ENCODE results near the gene TNFAIP1. TPM values are rescaled to one million over a fixed set of nuclear protein-coding genes. Genes with fewer than 3 reads are reported as not detected.
A peak's percentile ranks its signal among the peaks of the same experiment; 100 is the strongest.

TNFAIP1 gene
- total RNA-seq, 8 experiments from 2014 or later: 20.8 to 69.2 (median 24.8) TPM

- in situ Hi-C loops (cut with MboI; ENCODE audit: low pct_unique_long_range_greater_than_20kb in 2 of 9, low sequenced_read_pairs in 9 of 9, unreplicated experiment in 9 of 9): no loop called here
- no peak for ATAC-seq (replicated peaks in 6 of 8)
- H3K4me1 ChIP-seq (replicated peaks in 1 of 2): peaks cover 11 to 21% of the 10 kb centered on the region in 2 donors
- peak overlapping the region; percentile 66 to 78 for H3K27ac ChIP-seq
- H3K4me3 ChIP-seq: peak overlapping the region; percentile 52 to 73 (median 55)
- WGBS, 10 experiments: 51 to 90% (median 81%) methylated on average over 3 to 11 of the region's 21 CpGs; no CpG with 5 or more reads in 1 of the 10 experiments
Measured at GRCh38 chr17:28317099-28317965, 18.2 kb upstream of the TNFAIP1 start.

GRCh38 chr17:28317966-28318758, 17.4 kb upstream of the TNFAIP1 start:
- peak overlapping the region; percentile 52 to 73 (median 55) for H3K4me3 ChIP-seq
- H3K4me1 ChIP-seq (replicated peaks in 1 of 2): peaks cover 11 to 21% of the 10 kb centered on the region in 2 donors
- in situ Hi-C loops (cut with MboI; ENCODE audit: low pct_unique_long_range_greater_than_20kb in 2 of 9, low sequenced_read_pairs in 9 of 9, unreplicated experiment in 9 of 9): no loop called here
- ATAC-seq (replicated peaks in 6 of 8): peak; percentile 4 to 34 (median 19)
- 0 to 60% (median 7%) methylated on average over 1 to 20 of the region's 40 CpGs; no CpG with 5 or more reads in 3 of the 10 experiments for WGBS, 10 experiments
- peak overlapping the region; percentile 66 to 78 for H3K27ac ChIP-seq

GRCh38 chr17:28318759-28319597, 16.6 kb upstream of the TNFAIP1 start, which contains the start of gene TMEM97:
TMEM97 (plus strand) TSS chr17:28319200; CDS start chr17:28319240, 40 bp downstream.
- in situ Hi-C loops (cut with MboI; ENCODE audit: low pct_unique_long_range_greater_than_20kb in 2 of 9, low sequenced_read_pairs in 9 of 9, unreplicated experiment in 9 of 9): no loop called here
- H3K4me3 ChIP-seq: peak within 1 kb of the TSS; percentile 52 to 73 (median 55)
- WGBS, 10 experiments: 0% methylated on average over 4 to 20 of the region's 72 CpGs; no CpG with 5 or more reads in 4 of the 10 experiments
- H3K4me1 ChIP-seq (replicated peaks in 1 of 2): peaks cover 11 to 21% of the 10 kb centered on the region in 2 donors
- peak within 1 kb of the TSS; percentile 66 to 78 for H3K27ac ChIP-seq
- peak; percentile 94 to 98 (median 96) for ATAC-seq (replicated peaks in 6 of 8)

DNA sequence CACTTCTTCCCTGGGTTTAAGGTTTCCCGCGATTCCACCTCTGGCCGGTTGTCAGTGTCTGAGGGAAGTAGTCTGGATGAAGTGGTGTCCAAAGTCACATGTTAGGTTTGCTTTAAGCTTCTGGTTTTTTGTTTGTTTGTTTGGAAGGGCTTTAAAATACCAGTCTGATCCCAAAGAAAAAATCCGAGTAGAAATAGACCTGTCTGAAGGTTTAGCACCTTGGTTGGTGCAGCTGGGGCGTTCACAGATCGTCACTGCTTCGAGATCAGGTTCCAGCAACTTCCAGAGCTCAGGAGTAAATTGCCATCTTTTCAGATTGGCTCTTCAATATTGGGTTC, 16.0 kb upstream of the TNFAIP1 start:
- in situ Hi-C loops (cut with MboI; ENCODE audit: low pct_unique_long_range_greater_than_20kb in 2 of 9, low sequenced_read_pairs in 9 of 9, unreplicated experiment in 9 of 9): no loop called here
- WGBS, 10 experiments: 0 to 17% (median 0%) methylated on average over 1 to 7 of the region's 7 CpGs
- H3K4me1 ChIP-seq (replicated peaks in 1 of 2): peaks cover 14 to 26% of the 10 kb centered on the region in 2 donors
- H3K27ac ChIP-seq: peak overlapping the region; percentile 40 to 51
- peak overlapping the region; percentile 52 to 73 (median 55) for H3K4me3 ChIP-seq
- ATAC-seq (replicated peaks in 6 of 8): peak in 1 of 8 experiments; percentile 2

- 0 to 72% (median 46%) methylated on average over 1 to 8 of the region's 8 CpGs for WGBS, 10 experiments
- in situ Hi-C loops (cut with MboI; ENCODE audit: low pct_unique_long_range_greater_than_20kb in 2 of 9, low sequenced_read_pairs in 9 of 9, unreplicated experiment in 9 of 9): no loop called here
- Histone ChIP-seq H3K4me1 (replicated peaks in 1 of 2) (peaks cover 22 to 35% of the 10 kb centered on the region in 2 donors), H3K4me3 (peak overlapping the region; percentile 52 to 73 (median 55)), H3K27ac (no peak overlapping the region)
- ATAC-seq (replicated peaks in 6 of 8): no peak
Measured at GRCh38 chr17:28320215-28321061, 15.1 kb upstream of the TNFAIP1 start.

DNA sequence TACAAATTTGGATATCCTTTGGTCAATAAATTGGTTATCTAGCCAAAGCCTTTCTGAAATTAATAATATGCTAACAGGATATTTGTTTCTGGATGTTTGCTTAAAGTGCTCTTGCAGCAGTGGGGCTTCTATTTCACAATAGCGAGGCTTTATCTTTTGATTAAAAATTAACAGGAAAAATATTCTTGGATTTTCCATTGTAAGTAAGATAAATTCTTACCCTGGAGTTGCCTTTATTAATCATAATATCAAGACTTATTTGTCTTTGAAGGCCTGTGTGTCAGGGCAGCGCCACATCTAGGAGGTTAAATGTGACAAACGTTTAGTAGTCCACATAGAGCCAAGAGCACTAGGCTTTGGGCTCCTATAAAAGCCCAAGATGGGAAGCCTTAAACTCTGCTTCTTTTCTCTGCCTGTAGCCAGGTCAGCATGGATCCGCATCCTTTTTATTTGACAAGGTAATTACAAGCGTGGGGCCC, 11.3 kb upstream of the TNFAIP1 start:
- no peak overlapping the region for H3K4me3 ChIP-seq
- in situ Hi-C loops (cut with MboI; ENCODE audit: low pct_unique_long_range_greater_than_20kb in 2 of 9, low sequenced_read_pairs in 9 of 9, unreplicated experiment in 9 of 9): no loop called here
- 43 to 100% (median 80%) methylated on average over 1 to 4 of the region's 5 CpGs; no CpG with 5 or more reads in 1 of the 10 experiments for WGBS, 10 experiments
- ATAC-seq (replicated peaks in 6 of 8): no peak
- no peak overlapping the region for H3K27ac ChIP-seq
- H3K4me1 ChIP-seq (replicated peaks in 1 of 2): peaks cover 22 to 29% of the 10 kb centered on the region in 2 donors

DNA sequence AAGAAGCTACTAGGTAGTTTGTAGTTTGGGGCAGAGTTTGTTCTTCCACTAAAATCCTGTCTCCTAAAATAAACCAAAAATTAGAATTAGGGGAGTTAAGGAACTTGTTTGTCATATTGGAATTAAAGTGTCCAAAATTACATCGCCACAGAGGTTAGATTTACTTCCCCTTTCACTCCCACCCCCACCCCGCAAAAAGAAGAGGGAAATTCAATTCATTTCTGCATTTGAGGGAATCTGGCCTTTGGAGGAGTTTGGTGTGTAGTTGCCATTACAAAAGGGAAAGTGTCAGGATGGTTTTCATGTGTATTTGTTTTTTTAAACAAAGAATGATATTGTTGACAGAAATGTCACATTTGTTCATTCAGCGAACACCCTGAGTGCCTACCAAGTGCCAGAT, 10.8 kb upstream of the TNFAIP1 start:
- no peak overlapping the region for H3K27ac ChIP-seq
- in situ Hi-C loops (cut with MboI; ENCODE audit: low pct_unique_long_range_greater_than_20kb in 2 of 9, low sequenced_read_pairs in 9 of 9, unreplicated experiment in 9 of 9): no loop called here
- 25 to 100% (median 63%) methylated on average over 1 to 3 of the region's 3 CpGs; no CpG with 5 or more reads in 3 of the 10 experiments for WGBS, 10 experiments
- no peak for ATAC-seq (replicated peaks in 6 of 8)
- peaks cover 22 to 29% of the 10 kb centered on the region in 2 donors for H3K4me1 ChIP-seq (replicated peaks in 1 of 2)
- no peak overlapping the region for H3K4me3 ChIP-seq

DNA sequence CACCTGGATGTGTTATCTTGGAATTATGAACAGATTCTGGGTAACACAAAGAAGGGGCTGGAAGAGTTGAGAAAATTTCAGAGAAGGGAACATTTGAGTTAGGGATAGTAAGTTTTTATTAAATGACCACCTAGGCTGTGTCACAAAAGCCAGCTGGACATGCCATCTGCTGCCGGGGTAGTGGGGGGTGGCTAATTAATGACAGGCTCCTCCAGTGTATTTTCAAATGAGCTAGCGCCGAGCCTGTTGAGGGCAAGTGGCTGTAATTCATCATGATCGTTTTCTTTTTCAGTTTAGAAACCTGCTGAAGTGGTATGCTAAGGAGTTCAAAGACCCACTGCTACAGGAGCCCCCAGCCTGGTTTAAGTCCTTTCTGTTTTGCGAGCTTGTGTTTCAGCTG, 10.3 kb upstream of the TNFAIP1 start:
- peak in 5 of 8 experiments; percentile 31 to 68 (median 46) for ATAC-seq (replicated peaks in 6 of 8)
- in situ Hi-C loops (cut with MboI; ENCODE audit: low pct_unique_long_range_greater_than_20kb in 2 of 9, low sequenced_read_pairs in 9 of 9, unreplicated experiment in 9 of 9): no loop called here
- H3K27ac ChIP-seq: peak overlapping the region in 1 of 2 donors; percentile 34
- WGBS, 10 experiments: 0 to 100% (median 15%) methylated on average over 3 to 5 of the region's 5 CpGs; no CpG with 5 or more reads in 2 of the 10 experiments
- H3K4me1 ChIP-seq (replicated peaks in 1 of 2): peaks cover 22 to 25% of the 10 kb centered on the region in 2 donors
- no peak overlapping the region for H3K4me3 ChIP-seq

- in situ Hi-C loops (cut with MboI; ENCODE audit: low pct_unique_long_range_greater_than_20kb in 2 of 9, low sequenced_read_pairs in 9 of 9, unreplicated experiment in 9 of 9): no loop called here
- H3K27ac ChIP-seq: peak overlapping the region in 1 of 2 donors; percentile 34
- peaks cover 19 to 20% of the 10 kb centered on the region in 2 donors for H3K4me1 ChIP-seq (replicated peaks in 1 of 2)
- ATAC-seq (replicated peaks in 6 of 8): no peak
- WGBS, 10 experiments: 53 to 94% (median 78%) methylated on average over 3 to 7 of the region's 7 CpGs; no CpG with 5 or more reads in 4 of the 10 experiments
- H3K4me3 ChIP-seq: no peak overlapping the region
Measured at GRCh38 chr17:28326114-28326513, 9.4 kb upstream of the TNFAIP1 start.

GRCh38 chr17:28327031-28327607, 8.4 kb upstream of the TNFAIP1 start:
- in situ Hi-C loops (cut with MboI; ENCODE audit: low pct_unique_long_range_greater_than_20kb in 2 of 9, low sequenced_read_pairs in 9 of 9, unreplicated experiment in 9 of 9): no loop called here
- H3K4me3 ChIP-seq: no peak overlapping the region
- WGBS, 10 experiments: 85 to 100% (median 96%) methylated on average over 3 to 6 of the region's 9 CpGs; no CpG with 5 or more reads in 6 of the 10 experiments
- peaks cover 19 to 20% of the 10 kb centered on the region in 2 donors for H3K4me1 ChIP-seq (replicated peaks in 1 of 2)
- H3K27ac ChIP-seq: no peak overlapping the region
- no peak for ATAC-seq (replicated peaks in 6 of 8)

DNA sequence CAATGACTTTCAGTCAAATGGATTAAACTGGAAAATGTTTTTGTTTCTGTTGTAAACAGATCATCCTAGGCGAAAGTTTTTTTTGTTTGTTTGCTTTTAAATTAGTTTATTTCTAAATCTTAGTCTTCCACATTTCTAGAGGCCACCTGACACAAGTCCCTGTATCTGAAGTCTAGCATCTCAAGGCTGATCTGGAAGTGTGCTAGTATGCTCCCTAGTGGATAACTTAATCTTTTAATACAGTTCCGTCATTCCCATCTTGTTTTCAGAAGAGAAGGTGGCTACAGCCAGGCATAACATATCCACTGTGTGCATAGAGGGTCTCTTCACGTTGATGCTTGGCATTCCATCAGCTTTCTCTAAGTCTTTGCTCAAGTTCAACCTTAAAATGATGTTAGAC, 7.9 kb upstream of the TNFAIP1 start:
- no peak overlapping the region for H3K4me3 ChIP-seq
- in situ Hi-C loops (cut with MboI; ENCODE audit: low pct_unique_long_range_greater_than_20kb in 2 of 9, low sequenced_read_pairs in 9 of 9, unreplicated experiment in 9 of 9): no loop called here
- no peak overlapping the region for H3K27ac ChIP-seq
- H3K4me1 ChIP-seq (replicated peaks in 1 of 2): peaks cover 19 to 20% of the 10 kb centered on the region in 2 donors
- 39 to 100% (median 88%) methylated on average over 1 to 3 of the region's 3 CpGs; no CpG with 5 or more reads in 2 of the 10 experiments for WGBS, 10 experiments
- ATAC-seq (replicated peaks in 6 of 8): peak in 1 of 8 experiments; percentile 27
